Upper lobe of left lung (tissue), 4 donors: ENCODE results near the gene CERS6.

Experiments used
- CTCF ChIP-seq, 6 experiments: fragments of 450-650 bp in 4 of 6; fragments of 200-600 bp in 2 of 6; sonication (generic) in 2 of 6; IDR thresholded peaks; one replicate each; pipeline ENCODE4 v1.5.1; 2016 to 2019; ENCODE audit warnings: antibody characterized with exemption in 6 of 6
- POLR2A ChIP-seq, 4 donors: fragments of 450-650 bp; IDR thresholded peaks; one replicate each; pipeline ENCODE4 v1.5.1; 2016 to 2017; ENCODE audit warnings: antibody characterized with exemption in 4 of 4, mild to moderate bottlenecking in 2 of 4

- TF ChIP-seq CTCF (IDR thresholded peaks at IDR 0.05) (no peak), POLR2A (IDR thresholded peaks at IDR 0.05) (no peak)
These were observed 176.6 kb downstream of the CERS6 start for GRCh38 chr2:168632709-168633121.
